Upper lobe of left lung (tissue), 4 donors: Measurements from ENCODE around the gene AKAP10.

Experiments
- POLR2A ChIP-seq, 4 donors: fragments of 450-650 bp; IDR thresholded peaks; one replicate each; pipeline ENCODE4 v1.5.1; 2016 to 2017; ENCODE audit warnings: antibody characterized with exemption in 4 of 4, mild to moderate bottlenecking in 2 of 4
- TF ChIP-seq, protein P1 (sequence below), 6 experiments: fragments of 450-650 bp in 4 of 6; fragments of 200-600 bp in 2 of 6; sonication (generic) in 2 of 6; IDR thresholded peaks; one replicate each; pipeline ENCODE4 v1.5.1; 2016 to 2019; ENCODE audit warnings: antibody characterized with exemption in 6 of 6

GRCh38 chr17:19948116-19948943 is 29.3 kb downstream of the AKAP10 start:
- TF ChIP-seq, protein P1, sequence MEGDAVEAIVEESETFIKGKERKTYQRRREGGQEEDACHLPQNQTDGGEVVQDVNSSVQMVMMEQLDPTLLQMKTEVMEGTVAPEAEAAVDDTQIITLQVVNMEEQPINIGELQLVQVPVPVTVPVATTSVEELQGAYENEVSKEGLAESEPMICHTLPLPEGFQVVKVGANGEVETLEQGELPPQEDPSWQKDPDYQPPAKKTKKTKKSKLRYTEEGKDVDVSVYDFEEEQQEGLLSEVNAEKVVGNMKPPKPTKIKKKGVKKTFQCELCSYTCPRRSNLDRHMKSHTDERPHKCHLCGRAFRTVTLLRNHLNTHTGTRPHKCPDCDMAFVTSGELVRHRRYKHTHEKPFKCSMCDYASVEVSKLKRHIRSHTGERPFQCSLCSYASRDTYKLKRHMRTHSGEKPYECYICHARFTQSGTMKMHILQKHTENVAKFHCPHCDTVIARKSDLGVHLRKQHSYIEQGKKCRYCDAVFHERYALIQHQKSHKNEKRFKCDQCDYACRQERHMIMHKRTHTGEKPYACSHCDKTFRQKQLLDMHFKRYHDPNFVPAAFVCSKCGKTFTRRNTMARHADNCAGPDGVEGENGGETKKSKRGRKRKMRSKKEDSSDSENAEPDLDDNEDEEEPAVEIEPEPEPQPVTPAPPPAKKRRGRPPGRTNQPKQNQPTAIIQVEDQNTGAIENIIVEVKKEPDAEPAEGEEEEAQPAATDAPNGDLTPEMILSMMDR (IDR thresholded peaks at IDR 0.05): no peak
- TF ChIP-seq POLR2A (IDR thresholded peaks at IDR 0.05): no peak
